SIG-M5 treated with dmso at 0.1 percent for 504 hours (cell line): Measurements from ENCODE around the gene COL11A2.
"Not testable (repeated sequence)": the region's sequence is repeated elsewhere in the genome, so short reads cannot be mapped to it uniquely, and the experiment has no call there.

Experiments used
- DNase-seq: peaks from one replicate; lab custom pipeline; 2025; ENCODE audit not compliant: unreplicated experiment; lab: John Stamatoyannopoulos, UW

Gene COL11A2

DNA sequence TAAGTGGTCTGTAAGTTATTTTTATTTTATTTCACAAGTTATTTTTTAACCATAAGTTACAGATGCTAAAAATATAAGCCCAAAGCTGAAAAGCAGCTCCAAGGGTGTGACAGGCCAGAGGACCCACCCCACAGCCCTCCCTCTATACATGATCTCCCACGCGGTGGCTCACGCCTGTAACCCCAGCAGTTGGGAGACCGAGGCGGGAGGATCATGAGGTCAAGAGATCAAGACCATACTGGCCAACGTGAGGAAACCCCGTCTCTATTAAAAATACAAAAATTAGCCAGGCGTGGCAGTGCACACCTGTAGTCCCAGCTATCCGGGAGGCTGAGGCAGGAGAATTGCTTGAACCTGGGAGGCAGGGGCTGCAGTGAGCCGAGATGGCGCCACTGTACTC is 32.2 kb downstream of the COL11A2 start:
- DNase-seq: no peak

- DNase-seq: no peak
Observed at GRCh38 chr6:33156964-33157363, 35.3 kb downstream of the COL11A2 start.

DNA sequence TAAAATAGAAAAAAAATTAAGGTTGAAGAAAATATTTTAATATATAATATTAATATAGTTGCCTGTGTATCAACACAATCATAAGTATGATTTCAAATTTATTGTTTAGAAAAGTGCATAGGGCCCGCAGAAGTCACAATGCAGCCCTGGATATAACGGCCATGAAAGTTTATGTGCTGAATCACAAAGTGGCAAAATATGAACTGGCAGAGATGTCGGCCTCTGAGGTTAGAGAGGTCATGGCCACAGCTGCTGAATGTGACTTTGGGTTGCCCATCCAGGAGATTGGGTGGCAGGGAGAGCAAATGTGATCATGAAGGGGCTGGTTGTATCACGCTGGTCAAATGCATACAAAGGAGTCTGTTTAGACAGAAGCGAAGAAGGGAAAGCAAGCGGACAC is 35.7 kb downstream of the COL11A2 start:
- no peak for DNase-seq

GRCh38 chr6:33154349-33154748 is 37.9 kb downstream of the COL11A2 start:
- DNase-seq: no peak

DNA sequence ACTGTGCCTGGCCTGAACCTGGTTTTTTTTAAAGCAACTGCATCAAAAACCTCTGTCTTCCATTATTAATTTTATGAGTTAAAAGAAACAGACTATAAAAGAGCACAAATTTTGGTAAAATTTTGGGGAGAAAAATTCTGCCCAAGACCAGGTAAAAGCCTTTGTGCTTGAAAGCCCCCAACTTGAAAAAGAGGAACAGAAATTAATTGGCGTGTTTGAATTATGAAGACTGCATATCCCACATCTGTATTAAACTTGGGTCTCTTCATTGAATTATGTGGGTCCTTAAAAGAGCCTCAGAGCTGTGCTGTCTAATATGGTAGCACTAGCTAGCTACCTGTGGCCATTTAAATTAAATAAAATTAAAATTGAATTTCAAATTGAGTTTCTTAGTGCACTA is 41.2 kb downstream of the COL11A2 start:
- no peak for DNase-seq

DNA sequence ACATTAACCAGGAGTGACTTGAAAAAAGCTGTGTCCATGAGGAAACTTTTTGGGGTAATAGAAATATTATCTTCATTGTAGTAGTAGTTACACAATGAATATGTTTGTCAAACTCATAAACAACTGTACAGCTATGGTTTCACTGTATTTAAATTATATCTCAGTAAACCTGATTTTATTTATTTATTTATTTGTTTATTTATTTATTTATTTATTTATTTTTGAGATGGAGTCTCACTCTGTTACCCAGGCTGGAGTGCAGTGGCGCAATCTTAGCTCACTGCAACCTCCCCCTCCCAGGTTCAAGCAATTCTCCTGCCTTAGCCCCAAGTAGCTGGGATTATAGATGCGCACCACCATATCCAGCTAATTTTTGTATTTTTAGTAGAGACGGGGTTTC is 41.7 kb downstream of the COL11A2 start:
- not testable (repeated sequence) for DNase-seq

DNA sequence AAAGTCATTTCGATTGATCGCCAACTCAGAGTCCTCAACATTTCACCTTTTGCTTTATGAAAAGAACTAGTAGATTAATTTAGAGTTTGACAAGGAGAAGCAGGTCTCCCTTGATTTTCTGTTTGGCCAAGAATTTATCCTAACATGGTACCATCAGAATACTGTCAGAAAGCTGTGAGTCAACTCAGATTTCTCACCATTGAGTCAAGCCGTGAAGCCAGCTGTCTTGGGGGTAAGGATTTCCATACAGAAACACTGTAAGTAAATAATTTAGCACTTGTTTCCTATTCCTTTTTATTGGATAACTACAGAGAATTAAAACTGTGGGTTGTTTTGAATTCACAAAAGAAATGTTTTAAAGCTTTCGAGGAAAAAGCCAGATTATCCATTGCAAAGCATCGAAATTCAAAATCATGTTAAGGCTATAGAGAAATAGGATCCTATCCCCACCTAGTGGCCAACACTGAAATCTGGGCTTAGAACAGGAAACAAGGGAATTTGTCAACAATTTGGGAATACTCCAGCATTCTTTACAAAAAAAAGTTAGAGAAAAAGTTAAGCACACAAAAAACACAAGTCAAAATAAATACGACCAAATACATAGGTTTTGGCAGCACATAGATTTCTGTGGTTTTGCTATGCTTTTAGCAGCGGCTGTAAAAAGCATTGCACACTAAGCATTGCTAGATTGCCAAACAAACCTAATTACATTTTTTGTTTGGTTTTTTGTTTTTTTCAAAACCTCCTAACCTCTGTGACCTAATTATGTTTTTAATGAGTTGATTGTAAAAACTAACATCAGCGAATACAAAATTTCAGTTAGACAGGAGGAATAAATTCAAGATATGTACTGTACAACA is 44.2 kb downstream of the COL11A2 start:
- DNase-seq: no peak

- DNase-seq: peak; percentile 41
Observed at GRCh38 chr6:33144373-33144772, 47.9 kb downstream of the COL11A2 start.

DNA sequence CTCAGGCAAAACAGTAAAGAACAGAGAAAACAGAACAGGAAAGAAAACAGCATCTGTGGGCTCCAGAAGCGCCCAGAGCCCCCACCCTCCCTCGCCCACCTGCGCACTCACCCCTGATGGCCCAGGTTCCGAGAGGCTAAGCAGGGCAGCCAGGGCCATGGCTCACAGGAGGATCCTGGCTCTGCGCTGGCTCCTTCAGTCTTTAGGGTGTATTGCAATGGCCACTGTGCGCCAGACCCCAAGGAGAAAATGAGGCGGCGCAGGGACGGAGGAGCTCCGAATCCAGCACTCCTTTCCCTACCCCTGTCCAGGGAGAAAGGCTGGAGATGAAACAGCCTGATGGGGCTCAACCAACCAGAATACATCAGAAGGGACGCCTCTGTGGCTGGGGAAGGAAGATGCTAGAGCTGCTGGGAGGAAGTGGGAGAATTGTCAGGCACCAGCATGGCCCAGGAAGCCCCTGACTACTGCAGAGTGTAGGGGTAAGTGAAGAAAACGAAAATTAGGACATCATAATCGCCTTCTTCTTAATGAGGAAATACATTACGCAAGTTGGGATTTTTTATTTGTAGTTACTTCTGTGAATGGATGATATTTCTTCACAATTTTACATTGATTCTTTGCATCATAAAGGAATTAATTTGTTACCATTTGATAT is 49.0 kb downstream of the COL11A2 start:
- DNase-seq: no peak

GRCh38 chr6:33142501-33143070 is 49.7 kb downstream of the COL11A2 start:
- no peak for DNase-seq

DNA sequence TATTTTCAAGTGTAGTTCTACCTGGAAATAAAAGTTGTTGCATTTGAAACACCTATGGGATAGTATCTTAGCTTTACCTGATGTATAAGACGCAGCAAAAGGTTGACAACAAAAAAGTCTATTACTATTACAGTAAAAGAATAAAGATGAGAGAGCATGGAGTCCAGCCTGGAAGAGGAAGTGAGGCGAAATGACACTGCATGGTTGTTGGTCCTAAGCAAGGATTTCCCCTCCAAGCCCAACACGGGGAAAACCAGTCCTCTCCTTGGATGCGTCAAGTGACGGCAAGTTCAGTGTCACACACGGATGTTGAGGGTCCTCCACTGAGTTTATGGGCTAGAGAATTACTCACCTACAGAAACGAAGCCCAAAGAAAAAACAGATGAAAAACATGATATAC is 51.7 kb downstream of the COL11A2 start:
- no peak for DNase-seq

GRCh38 chr6:33139596-33140206 is 52.6 kb downstream of the COL11A2 start:
- DNase-seq: no peak

DNA sequence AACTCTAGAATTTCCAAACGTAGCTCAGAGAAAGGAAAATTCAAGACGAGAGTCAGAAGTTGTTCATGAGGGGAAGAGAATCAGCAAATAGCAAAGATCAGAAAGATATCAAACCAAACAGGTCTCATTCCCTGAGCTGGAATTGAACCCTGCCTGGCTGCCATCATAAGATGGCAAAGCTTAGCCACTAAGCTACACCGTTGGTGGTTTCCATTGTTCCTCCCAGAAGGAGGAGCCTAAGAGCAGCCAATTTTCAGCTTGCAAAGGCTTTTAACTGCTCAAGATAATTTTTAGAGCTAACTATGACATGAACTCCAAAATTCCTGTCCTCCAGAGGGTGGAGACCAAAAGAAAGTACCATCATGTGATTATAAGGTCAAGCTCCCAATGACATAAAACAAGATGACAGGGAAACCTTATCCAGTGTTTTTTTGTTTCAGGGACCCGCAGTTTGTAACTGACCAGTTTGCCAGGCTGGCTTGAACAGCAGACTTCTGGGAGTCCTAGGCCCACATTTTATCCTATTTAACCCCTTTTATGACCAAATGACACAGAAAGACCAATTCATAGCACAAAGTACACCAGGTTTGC is 55.9 kb downstream of the COL11A2 start:
- DNase-seq: no peak

GRCh38 chr6:33132081-33132524 is 60.2 kb downstream of the COL11A2 start:
- DNase-seq: no peak

GRCh38 chr6:33128318-33128717 is 63.9 kb downstream of the COL11A2 start:
- DNase-seq: no peak

- DNase-seq: no peak
Observed at GRCh38 chr6:33126101-33126714, 66.1 kb downstream of the COL11A2 start.

GRCh38 chr6:33124947-33125346 is 67.3 kb downstream of the COL11A2 start:
- DNase-seq: no peak

- DNase-seq: no peak
Observed at GRCh38 chr6:33124525-33124901, 67.8 kb downstream of the COL11A2 start.

GRCh38 chr6:33123732-33124524 is 68.3 kb downstream of the COL11A2 start:
- DNase-seq: no peak

GRCh38 chr6:33123181-33123580 is 69.1 kb downstream of the COL11A2 start:
- DNase-seq: no peak
